HepG2 (cell line): ENCODE data around the gene SLC35F3. TPM values are rescaled to one million over a fixed set of nuclear protein-coding genes. Genes with fewer than 3 reads are reported as not detected.

Experiments used
- ELF3 ChIP-seq: IDR thresholded peaks from 2 replicates; pipeline ENCODE4 v1.6.1; 2016; ENCODE audit warnings: missing genetic modification reagents, missing compliant biosample characterization
- IRX3 ChIP-seq: sonication (generic); formaldehyde crosslinking; IDR thresholded peaks from 2 replicates; pipeline ENCODE4 v1.8.1; 2023; ENCODE audit warnings: mild to moderate bottlenecking, low read depth, missing genetic modification reagents, borderline replicate concordance
- JUNB ChIP-seq: sonication (generic); formaldehyde crosslinking; IDR thresholded peaks from 2 replicates; pipeline ENCODE4 v1.8.0; 2022; ENCODE audit warnings: missing genetic modification reagents, mild to moderate bottlenecking, borderline replicate concordance
- KMT2B ChIP-seq: IDR thresholded peaks from 2 replicates; pipeline ENCODE4 v1.6.1; 2016; ENCODE audit warnings: missing genetic modification reagents, missing compliant biosample characterization
- NFE2 ChIP-seq: sonication (generic); formaldehyde crosslinking; IDR thresholded peaks from 2 replicates; pipeline ENCODE4 v1.4.0; 2020; ENCODE audit warnings: missing genetic modification reagents
- NRL ChIP-seq: sonication (generic); formaldehyde crosslinking; IDR thresholded peaks from 2 replicates; pipeline ENCODE4 v1.5.0; 2020; ENCODE audit warnings: missing genetic modification reagents, mild to moderate bottlenecking, moderate library complexity, borderline replicate concordance
- POLR2A ChIP-seq, 2 experiments: IDR thresholded peaks; 2 replicates each; pipeline ENCODE4 v1.6.1; 2011; ENCODE audit warnings: low read depth in 2 of 2, low read length in 2 of 2, mild to moderate bottlenecking in 1 of 2, moderate library complexity in 1 of 2; ENCODE audit not compliant: insufficient read depth in 1 of 2
- SOX13 ChIP-seq, 3 experiments: fragments of 450-650 bp in 1 of 3; sonication (generic) in 1 of 3; formaldehyde crosslinking in 1 of 3; IDR thresholded peaks in 2 of 3; conservative IDR thresholded peaks in 1 of 3; 2 replicates each; pipeline versions ENCODE4 v1.5.0 to v1.6.1; 2016 to 2020; ENCODE audit warnings: antibody characterized with exemption in 1 of 3, mild to moderate bottlenecking in 1 of 3, missing compliant biosample characterization in 1 of 3, missing genetic modification reagents in 1 of 3, moderate library complexity in 1 of 3
- SRSF1 ChIP-seq: fragments of 200-400 bp; formaldehyde crosslinking; optimal IDR thresholded peaks from 2 replicates; pipeline ENCODE3; 2017; ENCODE audit warnings: mild to moderate bottlenecking, low read depth, low read length, moderate library complexity
- SUZ12 ChIP-seq: fragments of 150-350 bp; IDR thresholded peaks from 2 replicates; pipeline ENCODE4 v1.6.1; 2014; ENCODE audit warnings: low read depth, low read length
- ZFP36L1 ChIP-seq: sonication (generic); formaldehyde crosslinking; IDR thresholded peaks from 2 replicates; pipeline ENCODE4 v1.8.0; 2022; ENCODE audit warnings: mild to moderate bottlenecking, missing genetic modification reagents, moderate library complexity
- ZFP41 ChIP-seq: sonication (generic); formaldehyde crosslinking; IDR thresholded peaks from 2 replicates; pipeline ENCODE4 v1.4.0; 2020; ENCODE audit warnings: mild to moderate bottlenecking, missing genetic modification reagents, borderline replicate concordance
- ZNF124 ChIP-seq: sonication (generic); formaldehyde crosslinking; IDR thresholded peaks from 2 replicates; pipeline ENCODE4 v1.4.0; 2020; ENCODE audit warnings: missing genetic modification reagents
- ZNF234 ChIP-seq: sonication (generic); formaldehyde crosslinking; conservative IDR thresholded peaks from 2 replicates; pipeline ENCODE4 v1.5.1; 2020; ENCODE audit warnings: mild to moderate bottlenecking, missing genetic modification reagents
- ZNF333 ChIP-seq: sonication (generic); formaldehyde crosslinking; IDR thresholded peaks from 2 replicates; pipeline ENCODE4 v1.4.0; 2020; ENCODE audit warnings: mild to moderate bottlenecking, missing genetic modification reagents, borderline replicate concordance
- ZNF354B ChIP-seq: sonication (generic); formaldehyde crosslinking; IDR thresholded peaks from 2 replicates; pipeline ENCODE4 v1.8.0; 2022; ENCODE audit warnings: mild to moderate bottlenecking, missing genetic modification reagents
- ZNF501 ChIP-seq: sonication (generic); formaldehyde crosslinking; IDR thresholded peaks from 2 replicates; pipeline ENCODE4 v1.5.1; 2020; ENCODE audit warnings: mild to moderate bottlenecking, moderate library complexity, missing genetic modification reagents
- ZNF563 ChIP-seq: sonication (generic); formaldehyde crosslinking; IDR thresholded peaks from 2 replicates; pipeline ENCODE4 v1.8.0; 2022; ENCODE audit warnings: mild to moderate bottlenecking, moderate library complexity, missing genetic modification reagents
- ZNF768 ChIP-seq: sonication (generic); formaldehyde crosslinking; IDR thresholded peaks from 2 replicates; pipeline ENCODE4 v1.4.0; 2020; ENCODE audit warnings: missing genetic modification reagents
- polyA plus RNA-seq, 8 experiments: library from polyadenylated mRNA; depleted of rRNA in 3 of 8; stranded (reverse) in 7 of 8; unstranded in 1 of 8; fragments of >200 nt; fragmentation: Illumina TruSeq in 4 of 8; extraction: Trizol in 4 of 8; gene quantifications; 2 replicates each; pipeline versions ENCODE4 v1.2.1 to v1.2.3, GENCODE V29; 2011 to 2016; ENCODE audit warnings: low read depth in 4 of 8, missing spikeins in 1 of 8, mixed read lengths in 1 of 8; ENCODE audit not compliant: insufficient read depth in 1 of 8
- total RNA-seq, 5 experiments: library from RNA; depleted of rRNA; stranded (reverse); fragments of >200 nt; fragmentation: Illumina TruSeq; extraction: Trizol; gene quantifications; 2 replicates each; pipeline ENCODE4 v1.2.3, GENCODE V29; 2016; ENCODE audit warnings: low read depth in 1 of 5
- TF ChIP-seq, protein P1 (sequence below): sonication (generic); formaldehyde crosslinking; IDR thresholded peaks from 2 replicates; pipeline ENCODE4 v1.8.0; 2022; ENCODE audit warnings: mild to moderate bottlenecking, missing genetic modification reagents
- TF ChIP-seq, protein P2 (sequence below): sonication (generic); formaldehyde crosslinking; IDR thresholded peaks from 2 replicates; pipeline ENCODE4 v1.4.0; 2020; ENCODE audit warnings: missing genetic modification reagents
- TF ChIP-seq, protein P3 (sequence below): sonication (generic); formaldehyde crosslinking; IDR thresholded peaks from 2 replicates; pipeline ENCODE4 v1.5.0; 2020; ENCODE audit warnings: missing genetic modification reagents, mild to moderate bottlenecking, borderline replicate concordance
- TF ChIP-seq, protein P4 (sequence below): IDR thresholded peaks from 2 replicates; pipeline ENCODE4 v1.6.1; 2012; ENCODE audit warnings: inconsistent platforms
- TF ChIP-seq, protein P5 (sequence below): sonication (generic); formaldehyde crosslinking; IDR thresholded peaks from 2 replicates; pipeline ENCODE4 v1.5.0; 2020; ENCODE audit warnings: mild to moderate bottlenecking, missing genetic modification reagents

Gene SLC35F3
- total and polyA plus RNA-seq, 2 of the 13 experiments (the other 11 are each of a cell fraction or from before 2014, with no cell fraction given), result not detected

DNA sequence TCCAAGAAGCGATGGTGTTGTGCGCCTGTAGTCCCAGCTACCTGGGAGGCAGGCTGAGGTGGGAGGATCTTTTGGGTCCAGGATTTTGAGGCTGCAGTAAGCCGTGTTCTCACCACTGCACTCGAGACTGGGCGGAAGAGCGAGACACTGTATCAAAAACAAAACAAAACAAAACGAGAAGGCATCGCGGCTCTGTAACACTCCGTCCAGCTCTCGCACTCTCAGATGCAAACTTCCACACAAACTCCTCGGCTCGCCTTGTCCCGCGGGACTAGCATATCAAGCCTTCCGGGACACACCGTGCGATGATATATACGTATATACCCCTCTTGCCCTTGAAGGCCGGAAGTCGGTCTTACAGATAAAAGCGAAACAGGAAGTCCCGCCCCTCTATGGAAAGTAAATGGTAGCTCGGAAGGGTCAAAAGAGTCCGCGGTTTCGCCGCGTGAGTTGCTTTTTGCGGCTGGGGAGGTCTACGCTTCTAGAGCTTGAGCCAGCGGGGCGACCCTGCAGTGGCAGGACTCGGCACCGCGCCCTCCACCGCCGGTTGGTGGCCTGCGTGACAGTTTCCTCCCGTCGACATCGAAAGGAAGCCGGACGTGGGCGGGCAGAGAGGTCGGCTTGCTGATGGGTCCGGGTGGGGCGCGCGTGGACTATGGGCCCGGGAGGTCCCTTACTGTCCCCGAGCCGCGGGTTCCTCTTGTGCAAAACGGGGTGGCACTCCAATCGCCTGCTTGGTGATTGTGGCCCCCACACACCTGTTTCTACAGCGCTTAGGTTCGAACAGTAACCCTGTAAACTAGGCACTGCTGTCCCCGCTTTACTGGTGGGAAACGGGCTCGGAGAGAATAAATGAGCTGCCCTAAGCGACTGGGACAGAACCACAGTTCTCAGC lies 468.8 kb downstream of the SLC35F3 start, which contains the start of gene COA6 (continued):
- TF ChIP-seq SOX13 (IDR thresholded peaks at IDR 0.05), result no peak
- peak in 1 of 2 experiments; percentile 11; a peak in 1 of 4 replicates for TF ChIP-seq SOX13 (CRISPR knock-in tag; conservative IDR thresholded peaks at IDR 0.05 in 1 of 2, IDR thresholded peaks at IDR 0.05 in 1 of 2)
- peak; percentile 98 for TF ChIP-seq ZNF501 (CRISPR knock-in tag)
- peak; percentile 87 for TF ChIP-seq NRL (CRISPR knock-in tag)
- TF ChIP-seq ZNF124 (CRISPR knock-in tag), result 0 out of 2 replicates have a peak, but pooled peaks have one; percentile 25
- TF ChIP-seq, protein P1, sequence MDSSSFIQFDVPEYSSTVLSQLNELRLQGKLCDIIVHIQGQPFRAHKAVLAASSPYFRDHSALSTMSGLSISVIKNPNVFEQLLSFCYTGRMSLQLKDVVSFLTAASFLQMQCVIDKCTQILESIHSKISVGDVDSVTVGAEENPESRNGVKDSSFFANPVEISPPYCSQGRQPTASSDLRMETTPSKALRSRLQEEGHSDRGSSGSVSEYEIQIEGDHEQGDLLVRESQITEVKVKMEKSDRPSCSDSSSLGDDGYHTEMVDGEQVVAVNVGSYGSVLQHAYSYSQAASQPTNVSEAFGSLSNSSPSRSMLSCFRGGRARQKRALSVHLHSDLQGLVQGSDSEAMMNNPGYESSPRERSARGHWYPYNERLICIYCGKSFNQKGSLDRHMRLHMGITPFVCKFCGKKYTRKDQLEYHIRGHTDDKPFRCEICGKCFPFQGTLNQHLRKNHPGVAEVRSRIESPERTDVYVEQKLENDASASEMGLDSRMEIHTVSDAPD (CRISPR knock-in tag), result peak; percentile 87
- TF ChIP-seq, protein P2, sequence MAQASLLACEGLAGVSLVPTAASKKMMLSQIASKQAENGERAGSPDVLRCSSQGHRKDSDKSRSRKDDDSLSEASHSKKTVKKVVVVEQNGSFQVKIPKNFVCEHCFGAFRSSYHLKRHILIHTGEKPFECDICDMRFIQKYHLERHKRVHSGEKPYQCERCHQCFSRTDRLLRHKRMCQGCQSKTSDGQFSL (CRISPR knock-in tag), result no peak
- peak; percentile 81; the same call in 1 of the 2 replicates for TF ChIP-seq ZNF234 (CRISPR knock-in tag)
- peak; percentile 6 for TF ChIP-seq ZFP41 (CRISPR knock-in tag)
- TF ChIP-seq ZFP36L1 (CRISPR knock-in tag), result peak; percentile 60; the same call in 1 of the 2 replicates
- peak; percentile 38; the same call in 1 of the 2 replicates for TF ChIP-seq NFE2
- TF ChIP-seq ZNF333 (CRISPR knock-in tag), result no peak
- TF ChIP-seq, protein P3, sequence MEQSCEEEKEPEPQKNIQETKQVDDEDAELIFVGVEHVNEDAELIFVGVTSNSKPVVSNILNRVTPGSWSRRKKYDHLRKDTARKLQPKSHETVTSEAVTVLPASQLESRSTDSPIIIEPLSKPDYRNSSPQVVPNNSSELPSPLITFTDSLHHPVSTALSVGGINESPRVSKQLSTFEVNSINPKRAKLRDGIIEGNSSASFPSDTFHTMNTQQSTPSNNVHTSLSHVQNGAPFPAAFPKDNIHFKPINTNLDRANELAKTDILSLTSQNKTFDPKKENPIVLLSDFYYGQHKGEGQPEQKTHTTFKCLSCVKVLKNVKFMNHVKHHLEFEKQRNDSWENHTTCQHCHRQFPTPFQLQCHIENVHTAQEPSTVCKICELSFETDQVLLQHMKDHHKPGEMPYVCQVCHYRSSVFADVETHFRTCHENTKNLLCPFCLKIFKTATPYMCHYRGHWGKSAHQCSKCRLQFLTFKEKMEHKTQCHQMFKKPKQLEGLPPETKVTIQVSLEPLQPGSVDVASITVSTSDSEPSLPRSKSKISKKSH (CRISPR knock-in tag), result peak; percentile 70
- peak; percentile 80 for TF ChIP-seq ZNF563 (CRISPR knock-in tag)
- TF ChIP-seq POLR2A (IDR thresholded peaks at IDR 0.05; ENCODE audit: insufficient read depth in 1 of 2, low read depth in 2 of 2, low read length in 2 of 2), result peak; percentile 88
- peak; percentile 59 for TF ChIP-seq SRSF1
- TF ChIP-seq ZNF768, result peak; percentile 77
- TF ChIP-seq, protein P4, sequence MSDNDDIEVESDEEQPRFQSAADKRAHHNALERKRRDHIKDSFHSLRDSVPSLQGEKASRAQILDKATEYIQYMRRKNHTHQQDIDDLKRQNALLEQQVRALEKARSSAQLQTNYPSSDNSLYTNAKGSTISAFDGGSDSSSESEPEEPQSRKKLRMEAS, result peak; percentile 84
- TF ChIP-seq JUNB (CRISPR knock-in tag), result no peak
- peak; percentile 46; the same call in 1 of the 2 replicates for TF ChIP-seq IRX3
- TF ChIP-seq ELF3 (CRISPR knock-in tag), result peak; percentile 64
- 0 out of 2 replicates have a peak, but pooled peaks have one; percentile 76 for TF ChIP-seq ZNF354B (CRISPR knock-in tag)
- TF ChIP-seq, protein P5, sequence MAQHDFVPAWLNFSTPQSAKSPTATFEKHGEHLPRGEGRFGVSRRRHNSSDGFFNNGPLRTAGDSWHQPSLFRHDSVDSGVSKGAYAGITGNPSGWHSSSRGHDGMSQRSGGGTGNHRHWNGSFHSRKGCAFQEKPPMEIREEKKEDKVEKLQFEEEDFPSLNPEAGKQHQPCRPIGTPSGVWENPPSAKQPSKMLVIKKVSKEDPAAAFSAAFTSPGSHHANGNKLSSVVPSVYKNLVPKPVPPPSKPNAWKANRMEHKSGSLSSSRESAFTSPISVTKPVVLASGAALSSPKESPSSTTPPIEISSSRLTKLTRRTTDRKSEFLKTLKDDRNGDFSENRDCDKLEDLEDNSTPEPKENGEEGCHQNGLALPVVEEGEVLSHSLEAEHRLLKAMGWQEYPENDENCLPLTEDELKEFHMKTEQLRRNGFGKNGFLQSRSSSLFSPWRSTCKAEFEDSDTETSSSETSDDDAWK, result no peak
- TF ChIP-seq SUZ12, result no peak
- peak; percentile 96 for TF ChIP-seq KMT2B (CRISPR knock-in tag)
